ENCODE data around the gene GABRG3.
A peak's percentile ranks its signal among the peaks of the same experiment; 100 is the strongest.

The GABRG3 gene

DNA sequence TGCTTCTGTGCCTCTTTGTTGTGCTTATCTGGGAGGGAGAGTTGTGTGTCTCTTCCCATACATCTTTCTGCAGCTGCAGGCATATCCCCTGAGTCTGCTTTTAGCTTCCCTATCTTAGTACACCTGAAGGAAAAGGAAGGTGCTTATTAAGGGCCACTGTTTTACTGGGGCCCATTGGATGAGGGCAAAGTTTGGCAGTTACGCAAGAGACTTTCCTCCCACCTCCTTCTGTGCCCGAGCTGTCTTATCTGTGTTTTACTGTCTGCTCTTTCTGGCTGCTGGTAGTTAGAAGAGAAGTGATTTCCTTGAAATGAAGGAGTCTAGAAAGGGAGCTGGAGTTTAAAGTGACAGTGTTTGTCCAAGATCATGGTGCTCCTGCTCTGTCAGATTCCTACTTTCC, 66.5 kb downstream of the GABRG3 start:
- Mint-ChIP-seq H3K4me1 (no peaks in the 10 kb centered on the region), H3K4me3 (no peak overlapping the region), H3K9me3 (peaks cover 4% of the 10 kb centered on the region), H3K27ac (no peak overlapping the region), H3K36me3 (no peaks in the 10 kb centered on the region)
- DNase-seq (ENCODE audit: low spot score in 2 of 2) (no peak), ATAC-seq (no peak)

DNA sequence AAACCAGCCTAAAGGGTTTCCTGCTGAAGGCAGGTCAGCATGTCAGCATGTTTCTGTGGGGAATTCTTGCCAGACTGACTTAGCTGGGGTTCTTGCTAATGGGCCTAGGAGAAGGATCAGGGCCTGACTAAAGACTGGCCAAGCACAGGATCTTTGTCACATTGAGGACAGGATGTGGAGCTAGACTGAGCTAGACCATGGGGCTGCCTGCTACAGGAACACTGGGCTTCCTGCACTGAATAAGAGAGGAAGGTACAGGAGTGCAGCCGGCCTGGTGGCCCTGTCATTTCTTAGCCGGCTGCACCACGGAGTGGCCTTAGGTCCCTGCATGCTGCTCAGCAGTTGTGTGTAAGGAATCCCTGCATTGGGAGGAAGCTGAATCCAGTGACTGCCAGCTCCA, 68.2 kb downstream of the GABRG3 start:
- Mint-ChIP-seq H3K27ac (no peak overlapping the region), H3K36me3 (no peaks in the 10 kb centered on the region), H3K9me3 (peaks cover 4% of the 10 kb centered on the region), H3K4me1 (no peaks in the 10 kb centered on the region), H3K4me3 (no peak overlapping the region)
- DNase-seq (ENCODE audit: low spot score in 2 of 2) (no peak), ATAC-seq (no peak)

DNA sequence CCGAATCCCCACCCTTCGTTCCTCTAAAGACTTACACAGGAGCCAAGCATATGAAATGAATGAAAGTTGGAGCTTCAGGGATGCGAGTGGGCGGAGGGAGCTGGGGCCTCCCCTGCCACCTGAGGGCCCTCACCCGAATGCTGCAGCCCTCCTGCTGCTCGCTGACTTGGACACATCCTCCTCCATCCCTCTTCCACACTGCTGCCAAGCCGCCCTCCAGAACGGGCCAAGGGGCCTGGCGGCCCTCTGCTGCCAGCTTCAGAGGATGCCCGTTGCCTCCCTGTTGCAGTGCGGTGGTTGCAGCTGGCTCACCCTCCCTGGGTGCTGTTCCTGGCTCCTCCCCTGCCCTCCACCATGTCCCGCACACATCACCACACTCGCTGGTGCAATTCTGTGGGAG, 71.2 kb downstream of the GABRG3 start:
- Mint-ChIP-seq H3K36me3 (no peaks in the 10 kb centered on the region), H3K27ac (no peak overlapping the region), H3K4me3 (no peak overlapping the region), H3K9me3 (peaks cover 4% of the 10 kb centered on the region), H3K4me1 (no peaks in the 10 kb centered on the region)
- ATAC-seq (peak; percentile 22), DNase-seq (ENCODE audit: low spot score in 2 of 2) (no peak)

DNA sequence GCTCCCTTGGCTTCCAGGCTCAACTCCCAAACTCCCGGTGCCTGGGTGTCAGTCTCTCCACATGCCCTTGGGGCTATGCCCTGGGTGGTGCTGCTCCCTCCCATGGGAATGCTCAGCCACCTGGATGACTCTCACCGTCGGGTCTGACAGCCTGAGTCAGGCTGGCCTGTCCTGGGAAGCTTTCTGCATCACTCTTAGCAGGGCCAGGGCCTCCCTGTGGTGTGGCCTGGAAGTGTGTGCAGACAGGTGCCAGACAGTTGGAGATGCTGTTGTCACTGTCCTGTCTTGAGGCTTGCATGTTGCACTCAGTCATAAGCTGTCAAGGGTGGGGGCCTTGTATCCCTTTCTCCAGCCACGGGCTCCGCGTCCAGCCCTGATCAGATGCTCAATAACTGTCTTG, 71.7 kb downstream of the GABRG3 start:
- Mint-ChIP-seq H3K4me3 (no peak overlapping the region), H3K9me3 (peaks cover 6% of the 10 kb centered on the region)
- ATAC-seq: no peak

DNA sequence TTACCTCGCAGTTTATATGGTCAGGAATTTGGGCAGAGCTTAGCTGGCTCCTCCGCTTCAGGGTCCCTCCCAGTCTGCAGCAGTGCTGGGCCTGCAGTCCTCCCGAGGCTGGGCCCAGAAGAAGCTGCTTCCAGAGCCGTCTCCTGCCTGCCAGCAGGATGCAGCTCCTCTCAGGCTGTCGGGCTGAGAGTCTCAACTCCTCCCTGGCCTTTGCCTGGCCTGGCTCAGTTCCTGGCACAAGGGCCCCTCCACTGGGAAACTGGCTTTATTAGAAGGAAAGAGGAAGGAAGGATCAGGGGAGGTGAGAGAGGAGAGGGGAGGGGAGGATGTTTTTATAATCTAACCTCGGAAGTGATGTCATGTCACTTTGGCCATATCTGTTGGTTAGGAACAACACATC, 72.8 kb downstream of the GABRG3 start:
- ATAC-seq: no peak

More for the DNA sequence above, 71.7 kb downstream of the GABRG3 start:
- Mint-ChIP-seq H3K27ac (no peak overlapping the region), H3K4me1 (no peaks in the 10 kb centered on the region), H3K36me3 (no peaks in the 10 kb centered on the region)
- no peak for DNase-seq (ENCODE audit: low spot score in 2 of 2)

DNA sequence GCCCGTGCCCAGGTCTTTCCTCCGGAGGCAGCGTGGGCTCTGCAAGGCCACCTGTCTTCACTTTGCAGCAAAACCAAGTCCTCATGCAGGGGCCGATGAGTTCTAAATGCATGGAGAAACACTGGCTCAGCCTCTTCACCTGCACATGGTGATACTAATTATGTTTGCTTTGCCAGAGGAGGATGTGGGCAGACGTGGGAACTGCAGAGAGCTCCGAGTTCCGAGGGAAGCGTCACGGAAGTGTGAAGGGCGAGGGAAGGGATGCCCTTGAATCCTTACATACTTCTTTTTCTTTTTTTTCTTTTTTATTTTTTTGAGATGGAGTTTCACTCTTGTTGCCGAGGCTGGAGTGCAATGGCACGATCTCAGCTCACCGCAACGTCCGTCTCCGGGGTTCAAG, 74.8 kb downstream of the GABRG3 start:
- no peak for ATAC-seq
- Mint-ChIP-seq H3K9me3 (peaks cover 13% of the 10 kb centered on the region), H3K4me1 (no peaks in the 10 kb centered on the region), H3K27ac (no peak overlapping the region), H3K4me3 (no peak overlapping the region), H3K36me3 (no peaks in the 10 kb centered on the region)
- DNase-seq (ENCODE audit: low spot score in 2 of 2): no peak

More for the DNA sequence above, 72.8 kb downstream of the GABRG3 start:
- Mint-ChIP-seq H3K4me1 (no peaks in the 10 kb centered on the region), H3K36me3 (no peaks in the 10 kb centered on the region), H3K9me3 (peaks cover 7% of the 10 kb centered on the region), H3K4me3 (no peak overlapping the region), H3K27ac (no peak overlapping the region)
- no peak for DNase-seq (ENCODE audit: low spot score in 2 of 2)

DNA sequence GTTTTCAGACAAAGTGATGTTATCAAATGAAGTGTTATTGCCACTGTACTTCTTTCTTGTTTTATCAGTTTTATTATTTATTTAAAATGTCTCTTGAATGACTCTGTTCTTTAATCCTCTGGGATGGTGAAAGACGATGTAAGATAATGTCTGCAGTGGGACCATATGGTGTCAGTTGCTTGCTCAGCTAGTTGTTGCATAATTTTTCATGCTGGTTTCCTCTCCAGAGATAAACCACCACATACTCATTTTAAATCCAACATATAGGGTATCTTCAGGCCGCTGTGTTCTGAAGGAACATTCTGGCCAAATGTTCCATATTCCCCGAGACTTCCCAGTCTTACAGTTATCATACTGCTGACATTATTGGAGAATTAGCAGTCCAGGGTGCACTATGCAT, 75.9 kb downstream of the GABRG3 start:
- DNase-seq (ENCODE audit: low spot score in 2 of 2) (no peak), ATAC-seq (no peak)
- no peak overlapping the region for H3K4me3 Mint-ChIP-seq
- peaks cover 9% of the 10 kb centered on the region for H3K9me3 Mint-ChIP-seq
- no peaks in the 10 kb centered on the region for H3K36me3 Mint-ChIP-seq
- H3K27ac Mint-ChIP-seq: no peak overlapping the region
- H3K4me1 Mint-ChIP-seq: no peaks in the 10 kb centered on the region

DNA sequence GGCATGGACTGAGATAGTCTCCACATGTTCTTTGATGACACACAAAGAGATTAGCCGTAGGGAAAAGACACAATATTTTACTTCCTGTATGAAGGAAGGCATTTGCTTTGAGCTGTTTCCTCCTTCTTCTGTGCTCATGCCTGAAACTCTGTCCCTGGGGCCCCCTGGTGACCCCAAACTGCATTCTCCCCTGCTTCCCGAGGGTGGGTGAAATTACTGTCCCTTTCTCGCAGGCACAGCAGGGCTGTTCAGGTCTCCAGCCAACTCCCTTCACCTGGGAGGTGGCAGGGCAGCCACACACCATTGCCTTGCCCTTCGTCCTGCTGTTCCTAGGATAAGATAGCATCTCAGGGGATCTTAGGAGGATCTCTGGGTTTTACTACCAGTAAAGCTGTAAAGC, 79.2 kb downstream of the GABRG3 start:
- ATAC-seq: no peak
- H3K9me3 Mint-ChIP-seq: peaks cover 9% of the 10 kb centered on the region
- H3K36me3 Mint-ChIP-seq: no peaks in the 10 kb centered on the region
- no peak overlapping the region for H3K4me3 Mint-ChIP-seq
- DNase-seq (ENCODE audit: low spot score in 2 of 2): no peak
- H3K4me1 Mint-ChIP-seq: no peaks in the 10 kb centered on the region
- no peak overlapping the region for H3K27ac Mint-ChIP-seq

DNA sequence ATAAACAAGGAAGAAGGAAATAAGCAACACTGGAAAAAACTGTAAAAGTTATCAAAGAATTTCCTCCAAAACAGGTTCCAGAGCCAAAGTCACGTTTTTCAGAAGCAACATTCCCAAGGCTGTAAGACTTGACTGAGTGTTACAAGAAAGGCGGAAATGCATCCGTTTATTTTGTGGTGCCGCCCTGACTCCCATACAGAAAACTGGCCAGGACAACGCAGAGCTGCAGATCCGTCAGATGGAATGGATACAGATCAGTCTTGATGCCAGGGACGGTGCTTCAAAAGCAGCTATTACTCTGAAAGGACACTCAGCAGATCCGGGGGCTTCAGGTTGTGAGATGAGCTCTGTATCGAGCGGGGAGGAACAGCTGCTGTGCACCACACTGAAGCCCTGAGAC, 83.4 kb downstream of the GABRG3 start:
- no peak for ATAC-seq

DNA sequence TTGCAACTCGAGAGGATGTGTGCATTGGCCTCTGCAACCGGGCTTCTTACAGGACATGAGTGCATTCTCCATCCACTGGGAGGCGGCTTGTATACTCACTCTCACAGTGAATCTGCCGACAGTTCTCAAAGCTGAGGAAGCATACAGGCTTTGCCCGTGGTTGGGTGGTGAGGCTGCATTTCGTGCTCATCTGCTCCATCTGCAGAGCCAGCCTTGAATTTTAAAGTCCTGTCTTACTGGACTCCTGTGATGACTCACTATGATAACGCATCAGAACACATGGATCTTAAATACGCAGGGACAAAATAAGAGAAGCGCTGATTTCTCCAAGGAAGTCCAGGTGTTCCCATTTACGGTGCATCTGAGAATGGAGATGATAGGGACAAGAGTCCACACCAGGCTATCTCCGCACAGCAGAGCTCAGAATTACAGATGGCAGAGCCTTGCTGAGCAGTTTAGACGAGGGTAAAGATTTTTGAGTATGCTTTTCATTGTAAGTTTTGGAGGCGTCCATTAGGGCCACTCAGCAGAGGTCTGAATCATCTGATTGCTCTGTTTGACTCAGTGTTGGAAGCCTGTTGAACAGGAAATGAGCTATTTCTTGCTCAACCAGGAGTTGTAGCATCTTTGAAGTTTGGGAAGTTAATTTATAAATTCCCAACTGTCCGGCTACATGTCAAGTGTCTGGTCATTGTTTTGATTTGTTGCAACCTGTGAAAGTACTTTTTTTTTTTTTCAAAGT, 87.1 kb downstream of the GABRG3 start:
- no peak for DNase-seq (ENCODE audit: low spot score in 2 of 2)
- no peaks in the 10 kb centered on the region for H3K36me3 Mint-ChIP-seq

More for the DNA sequence above, 83.4 kb downstream of the GABRG3 start:
- Mint-ChIP-seq H3K27ac (no peak overlapping the region), H3K9me3 (peaks cover 2% of the 10 kb centered on the region), H3K36me3 (no peaks in the 10 kb centered on the region), H3K4me1 (no peaks in the 10 kb centered on the region), H3K4me3 (no peak overlapping the region)
- no peak for DNase-seq (ENCODE audit: low spot score in 2 of 2)

DNA sequence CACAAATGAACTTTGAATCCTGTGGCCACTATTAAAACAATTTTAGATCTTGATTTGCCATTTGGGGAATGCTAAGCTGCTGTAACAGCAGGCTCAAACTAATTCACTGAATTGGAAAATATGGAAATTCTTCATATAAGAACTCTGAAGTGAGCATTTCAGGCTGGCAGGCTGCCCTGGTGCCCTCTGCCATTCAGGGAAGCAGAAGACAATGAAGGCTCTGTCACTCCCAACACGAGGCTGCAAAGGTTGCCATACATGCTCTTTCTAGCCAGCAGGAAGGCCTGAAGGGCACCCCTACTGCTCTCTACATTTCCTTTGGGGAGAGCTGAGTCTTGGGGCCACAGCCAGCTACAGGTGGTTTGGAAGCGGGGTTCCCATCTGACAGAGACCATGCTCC, 88.0 kb downstream of the GABRG3 start:
- Mint-ChIP-seq H3K36me3 (no peaks in the 10 kb centered on the region), H3K9me3 (peaks cover 7% of the 10 kb centered on the region), H3K4me3 (no peak overlapping the region), H3K27ac (no peak overlapping the region), H3K4me1 (no peaks in the 10 kb centered on the region)
- ATAC-seq (no peak), DNase-seq (ENCODE audit: low spot score in 2 of 2) (no peak)

More for the DNA sequence above, 87.1 kb downstream of the GABRG3 start:
- H3K9me3 Mint-ChIP-seq: peaks cover 7% of the 10 kb centered on the region
- ATAC-seq: no peak
- H3K4me1 Mint-ChIP-seq: no peaks in the 10 kb centered on the region
- H3K4me3 Mint-ChIP-seq: no peak overlapping the region
- H3K27ac Mint-ChIP-seq: no peak overlapping the region

DNA sequence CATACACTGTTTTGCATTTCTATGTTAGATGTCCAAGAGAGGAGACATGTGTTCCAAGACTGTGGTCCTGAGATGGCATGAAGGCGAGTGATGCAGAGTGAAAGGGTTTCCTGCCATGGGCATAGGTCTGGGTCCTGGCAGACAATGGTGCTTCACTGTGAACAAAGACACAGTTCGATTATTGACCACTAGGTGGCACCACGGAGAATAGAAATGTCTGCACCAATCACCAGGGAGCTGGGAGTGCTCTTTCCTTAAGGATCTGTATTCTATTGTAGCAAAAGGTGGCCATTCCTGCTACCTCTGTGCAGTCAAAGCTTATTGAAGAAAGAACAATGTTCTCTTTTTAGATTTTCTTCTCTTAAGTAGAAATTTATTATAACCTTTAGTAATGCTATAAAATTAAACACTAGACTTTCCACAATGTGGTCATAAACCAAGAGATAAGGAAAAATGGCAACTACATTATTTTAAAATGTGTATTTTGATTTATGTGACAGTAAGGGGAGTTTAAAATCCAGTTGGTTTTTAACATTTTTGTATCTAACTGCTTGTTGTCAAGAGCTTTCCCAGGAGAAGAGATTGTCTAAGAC, 88.7 kb downstream of the GABRG3 start:
- peak; percentile 7 to 54 for DNase-seq (ENCODE audit: low spot score in 2 of 2)
- no peaks in the 10 kb centered on the region for H3K4me1 Mint-ChIP-seq
- no peak for ATAC-seq
- no peak overlapping the region for H3K4me3 Mint-ChIP-seq
- H3K36me3 Mint-ChIP-seq: no peaks in the 10 kb centered on the region
- no peak overlapping the region for H3K27ac Mint-ChIP-seq
- H3K9me3 Mint-ChIP-seq: peaks cover 7% of the 10 kb centered on the region

DNA sequence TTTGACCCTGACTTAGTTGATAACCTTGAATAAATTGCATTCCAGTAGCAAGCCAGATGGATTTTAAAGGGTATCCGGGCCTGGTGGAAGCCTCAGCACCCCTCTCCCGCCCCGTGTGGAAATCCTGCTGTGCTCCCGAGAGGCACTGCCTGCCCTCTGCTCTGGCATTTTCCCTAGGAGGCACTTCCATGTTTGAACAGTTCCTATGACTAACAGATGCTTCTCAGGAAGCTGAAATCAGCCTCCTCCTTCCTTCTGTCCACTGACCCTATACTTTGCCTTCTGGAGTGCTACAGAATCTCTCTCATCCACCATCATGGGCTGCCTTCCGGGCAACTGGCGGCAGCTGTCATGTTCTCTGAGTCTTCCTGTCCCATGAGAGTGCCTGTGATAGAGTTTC, 90.8 kb downstream of the GABRG3 start:
- Mint-ChIP-seq H3K36me3 (no peaks in the 10 kb centered on the region), H3K9me3 (peaks cover 8% of the 10 kb centered on the region), H3K27ac (no peak overlapping the region), H3K4me3 (no peak overlapping the region), H3K4me1 (no peaks in the 10 kb centered on the region)
- no peak for DNase-seq (ENCODE audit: low spot score in 2 of 2)
- no peak for ATAC-seq

DNA sequence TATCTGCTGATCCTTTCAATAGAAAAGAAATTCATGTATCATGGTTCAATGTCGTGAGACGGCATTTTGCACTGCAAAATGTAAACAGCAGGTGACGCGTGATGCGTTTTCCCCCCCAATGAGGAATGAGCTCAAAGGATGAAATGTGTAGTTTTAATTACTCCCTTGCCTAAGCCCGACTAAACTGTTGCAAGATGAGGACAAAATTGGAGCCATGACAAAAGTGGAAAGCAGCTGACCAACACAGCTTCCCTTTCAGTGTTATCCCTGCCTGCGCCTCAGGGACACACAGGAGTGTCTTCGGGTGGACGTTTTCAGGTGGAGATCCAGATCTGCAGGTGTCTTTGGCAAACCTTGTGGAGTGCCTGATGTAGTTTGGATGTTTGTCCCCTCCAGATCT, 92.0 kb downstream of the GABRG3 start:
- H3K4me1 Mint-ChIP-seq: no peaks in the 10 kb centered on the region
- H3K36me3 Mint-ChIP-seq: no peaks in the 10 kb centered on the region
- H3K27ac Mint-ChIP-seq: no peak overlapping the region
- peaks cover 15% of the 10 kb centered on the region for H3K9me3 Mint-ChIP-seq
- no peak overlapping the region for H3K4me3 Mint-ChIP-seq
- DNase-seq (ENCODE audit: low spot score in 2 of 2) (no peak), ATAC-seq (no peak)

DNA sequence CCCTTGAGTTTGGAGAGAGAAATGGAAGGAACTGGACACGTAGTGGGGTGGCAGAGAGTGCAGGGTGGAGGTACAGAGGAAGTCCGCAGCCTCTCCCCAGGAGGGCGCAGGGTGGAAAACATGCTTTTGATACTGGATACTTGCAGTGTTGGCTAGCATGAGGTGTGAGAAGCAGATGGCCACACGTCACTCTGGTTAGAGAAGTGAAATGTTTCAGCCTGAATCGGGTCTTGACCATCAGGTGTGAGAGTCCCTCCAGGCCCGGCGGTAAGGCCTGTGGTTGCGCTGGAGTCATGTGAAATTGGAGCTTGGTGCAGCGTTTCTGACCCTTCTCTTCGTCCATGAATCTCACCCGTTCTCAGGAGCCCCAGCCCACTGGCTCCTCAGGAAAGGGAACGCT, 93.1 kb downstream of the GABRG3 start:
- DNase-seq (ENCODE audit: low spot score in 2 of 2) (no peak), ATAC-seq (no peak)
- peaks cover 16% of the 10 kb centered on the region for H3K9me3 Mint-ChIP-seq
- H3K36me3 Mint-ChIP-seq: no peaks in the 10 kb centered on the region
- no peaks in the 10 kb centered on the region for H3K4me1 Mint-ChIP-seq
- H3K27ac Mint-ChIP-seq: no peak overlapping the region
- H3K4me3 Mint-ChIP-seq: no peak overlapping the region

DNA sequence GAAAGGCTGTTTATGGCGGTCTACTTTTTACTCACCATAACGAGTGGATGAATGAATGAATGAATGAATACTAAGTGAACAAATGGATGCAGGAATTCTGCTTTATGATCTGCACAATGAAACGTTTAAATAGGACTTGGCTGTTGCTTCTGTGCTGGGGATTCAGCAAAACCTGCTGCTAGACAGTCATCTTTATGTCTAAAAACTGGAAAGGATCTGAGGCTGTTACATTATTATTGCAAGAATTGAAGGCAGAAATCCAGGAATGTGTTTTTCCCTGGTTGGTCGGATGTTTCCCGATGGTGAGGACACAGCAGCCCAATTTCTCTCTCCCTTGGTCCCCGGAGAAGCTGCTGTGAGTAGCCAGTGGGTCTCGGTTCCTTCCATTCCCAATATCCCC, 94.2 kb downstream of the GABRG3 start:
- H3K36me3 Mint-ChIP-seq: no peaks in the 10 kb centered on the region
- peaks cover 18% of the 10 kb centered on the region for H3K9me3 Mint-ChIP-seq
- H3K4me1 Mint-ChIP-seq: no peaks in the 10 kb centered on the region
- no peak overlapping the region for H3K4me3 Mint-ChIP-seq
- ATAC-seq (no peak), DNase-seq (ENCODE audit: low spot score in 2 of 2) (no peak)
- H3K27ac Mint-ChIP-seq: no peak overlapping the region

Data from stimulated activated effector memory CD8-positive, alpha-beta T cell treated with anti-CD3 and anti-CD28 coated beads, Interleukin-12 subunit alpha, Interleukin-12 subunit beta, amount 100 ng/mL, for 72 hours (primary cell).